AG04449 (cell line): ENCODE data around the gene AGAP3.

Experiments used
- CTCF ChIA-PET: fragments of 350-600 bp; formaldehyde crosslinking; extraction: SDS; loops from one replicate; lab custom pipeline; 2021; ENCODE audit warnings: antibody characterized with exemption; lab: Yijun Ruan, JAX
- POLR2A ChIA-PET: fragments of 400-600, 350-600 bp; formaldehyde crosslinking; extraction: SDS; loops from one replicate; lab custom pipeline; 2020; ENCODE audit warnings: antibody characterized with exemption, inconsistent platforms; lab: Yijun Ruan, JAX
- DNase-seq: peaks from one replicate; pipeline ENCODE4 v3.0.0-alpha.2; 2010; ENCODE audit warnings: low read depth, low spot score
- H3K4me3 ChIP-seq: 2 replicates; pipeline ENCODE4 v1.5.1; 2011; ENCODE audit warnings: low read depth, mild to moderate bottlenecking, control low read depth, low read length
- TF ChIP-seq, protein P1 (sequence below): IDR thresholded peaks from one replicate; pipeline ENCODE4 v1.5.1; 2011; ENCODE audit warnings: mild to moderate bottlenecking, moderate library complexity, low read length, control low read depth, inconsistent platforms; ENCODE audit not compliant: insufficient read depth; ENCODE audit errors: missing control alignments

The AGAP3 gene

DNA sequence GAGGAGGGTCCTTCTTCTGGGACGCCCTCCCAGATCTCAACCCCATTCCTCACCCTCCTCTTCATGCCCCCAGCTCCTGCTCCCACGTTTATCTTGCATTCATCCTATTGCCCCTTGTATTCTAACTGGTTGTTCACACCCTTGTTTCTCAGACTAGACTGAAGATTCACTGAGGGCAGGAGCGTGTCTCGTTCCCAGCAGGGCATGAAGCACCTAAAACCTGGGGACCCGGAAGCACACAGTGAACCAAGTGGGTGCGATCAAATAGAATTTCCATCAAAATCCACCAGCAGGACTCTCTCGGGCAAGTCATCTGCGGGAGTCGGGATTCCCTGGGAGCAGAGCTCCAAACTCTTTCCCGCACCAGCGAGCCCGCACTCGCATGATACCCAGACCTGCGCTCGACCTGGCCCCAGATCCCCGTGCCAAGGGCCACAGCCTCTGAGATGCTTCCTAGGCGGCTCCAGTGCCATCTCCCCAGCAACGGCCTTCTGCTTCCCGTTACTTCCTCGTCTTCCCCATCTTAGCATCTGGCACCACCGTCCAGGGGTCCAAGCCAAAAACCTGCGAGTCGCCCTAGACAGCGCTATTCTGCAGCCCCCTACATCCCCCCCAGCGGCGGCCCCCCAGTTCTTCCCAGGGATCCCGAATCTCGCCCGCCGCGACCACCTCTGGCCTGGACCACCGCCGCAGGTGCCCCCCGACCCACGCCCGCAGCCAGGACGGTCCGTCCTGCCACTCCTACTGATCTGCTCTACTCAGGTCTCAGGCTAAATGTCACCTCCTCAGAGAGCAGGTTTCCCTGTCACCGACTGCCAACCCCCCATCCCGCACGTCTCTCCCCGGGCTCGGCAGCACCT, 87.3 kb downstream of the AGAP3 start:
- POLR2A ChIA-PET, result no interaction called here

DNA sequence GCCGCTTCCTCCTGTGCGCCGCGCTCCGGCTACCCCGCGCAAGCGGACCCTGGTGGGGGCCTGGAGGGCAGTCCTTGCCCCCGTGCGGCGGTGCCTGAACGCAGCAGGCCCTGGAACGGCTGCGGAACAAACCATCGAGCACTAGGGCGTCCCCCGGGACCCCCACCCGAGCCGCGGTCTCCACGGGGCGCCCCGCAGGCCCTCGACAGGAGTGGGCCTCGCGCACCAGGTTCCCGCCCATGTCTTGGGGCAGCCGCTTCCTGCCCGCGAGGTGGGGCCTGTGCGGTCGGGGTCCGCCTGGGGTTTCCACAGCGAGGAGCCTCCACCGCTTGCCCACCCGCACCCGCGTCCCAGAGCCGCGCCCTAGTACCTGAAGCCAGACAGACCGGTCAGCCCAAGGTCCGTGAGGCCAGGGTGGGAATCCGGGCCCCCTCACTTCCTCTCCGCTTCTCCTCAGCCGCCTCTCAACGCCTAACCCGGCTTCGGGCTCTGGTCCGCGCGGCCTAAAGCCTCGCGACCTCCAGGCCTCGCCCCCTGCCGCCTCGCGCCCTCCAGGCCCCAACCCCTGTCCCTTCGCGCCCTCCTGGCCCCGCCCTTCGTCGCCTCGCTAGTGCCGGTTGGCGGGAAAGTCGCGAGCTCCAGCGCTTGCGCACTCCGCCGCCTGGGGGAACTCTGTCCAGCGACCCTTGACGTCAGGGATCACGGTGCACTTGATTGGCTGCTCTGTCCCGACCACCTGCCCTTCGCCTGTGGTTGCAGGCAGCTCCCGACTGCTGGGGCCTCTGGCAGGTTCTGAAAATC, 88.2 kb downstream of the AGAP3 start:
- no peak for DNase-seq
- H3K4me3 ChIP-seq, result no peak overlapping the region
- POLR2A ChIA-PET, result no interaction called here
- CTCF ChIA-PET, result interaction anchor here (1.0 to 4.2 kb wide), 7 partner anchors 8 to 112 kb away, joined by 3 to 19 read pairs (median 4); no protein-coding TSS in a partner anchor
- TF ChIP-seq, protein P1, sequence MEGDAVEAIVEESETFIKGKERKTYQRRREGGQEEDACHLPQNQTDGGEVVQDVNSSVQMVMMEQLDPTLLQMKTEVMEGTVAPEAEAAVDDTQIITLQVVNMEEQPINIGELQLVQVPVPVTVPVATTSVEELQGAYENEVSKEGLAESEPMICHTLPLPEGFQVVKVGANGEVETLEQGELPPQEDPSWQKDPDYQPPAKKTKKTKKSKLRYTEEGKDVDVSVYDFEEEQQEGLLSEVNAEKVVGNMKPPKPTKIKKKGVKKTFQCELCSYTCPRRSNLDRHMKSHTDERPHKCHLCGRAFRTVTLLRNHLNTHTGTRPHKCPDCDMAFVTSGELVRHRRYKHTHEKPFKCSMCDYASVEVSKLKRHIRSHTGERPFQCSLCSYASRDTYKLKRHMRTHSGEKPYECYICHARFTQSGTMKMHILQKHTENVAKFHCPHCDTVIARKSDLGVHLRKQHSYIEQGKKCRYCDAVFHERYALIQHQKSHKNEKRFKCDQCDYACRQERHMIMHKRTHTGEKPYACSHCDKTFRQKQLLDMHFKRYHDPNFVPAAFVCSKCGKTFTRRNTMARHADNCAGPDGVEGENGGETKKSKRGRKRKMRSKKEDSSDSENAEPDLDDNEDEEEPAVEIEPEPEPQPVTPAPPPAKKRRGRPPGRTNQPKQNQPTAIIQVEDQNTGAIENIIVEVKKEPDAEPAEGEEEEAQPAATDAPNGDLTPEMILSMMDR, result no peak

More for the DNA sequence above, 87.3 kb downstream of the AGAP3 start:
- H3K4me3 ChIP-seq, result no peak overlapping the region
- DNase-seq, result no peak
- TF ChIP-seq, protein P1, result no peak
- CTCF ChIA-PET, result interaction anchor here (0.6 to 1.3 kb wide), 10 partner anchors 9 to 211 kb away, joined by 3 to 8 read pairs (median 3); no protein-coding TSS in a partner anchor

DNA sequence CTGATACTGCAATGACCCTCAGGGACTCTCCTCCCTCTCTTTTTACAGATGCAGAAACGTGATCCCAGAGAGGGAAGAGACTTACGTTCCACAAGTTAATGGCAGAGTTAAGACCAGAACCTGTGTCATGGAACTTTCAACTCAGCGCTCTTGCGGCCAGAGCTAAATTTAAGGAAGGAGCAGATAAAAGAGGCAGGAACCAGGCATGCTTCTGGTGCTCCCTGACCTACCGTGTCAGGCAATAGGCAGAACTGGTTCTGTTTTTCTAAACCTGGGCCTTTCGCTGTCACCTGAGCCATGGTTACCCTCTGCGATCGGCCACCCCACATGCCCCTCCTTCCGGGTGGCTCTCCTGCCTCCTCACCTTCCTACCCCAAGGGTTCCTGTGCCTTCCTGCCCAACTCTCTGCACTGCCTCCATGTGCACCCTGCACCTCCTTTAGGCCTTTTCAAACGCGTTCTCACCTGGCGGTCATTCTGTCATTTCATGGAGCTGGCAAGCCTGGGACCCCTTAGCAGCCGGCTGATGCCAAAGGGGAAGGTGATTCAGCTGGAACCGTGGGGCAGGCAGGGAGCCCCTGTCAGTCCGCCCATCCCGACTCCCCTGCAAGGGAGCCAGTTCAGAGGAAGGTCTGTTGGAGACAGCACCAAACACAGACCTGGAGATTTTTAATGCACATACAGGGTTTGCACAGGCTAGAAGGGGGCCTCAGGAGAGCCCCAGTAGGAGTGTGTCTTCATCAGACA, 88.9 kb downstream of the AGAP3 start:
- TF ChIP-seq, protein P1, result no peak
- H3K4me3 ChIP-seq, result no peak overlapping the region
- POLR2A ChIA-PET, result no interaction called here
- CTCF ChIA-PET, result interaction anchor here (1.0 to 4.2 kb wide), 7 partner anchors 8 to 113 kb away, joined by 3 to 19 read pairs (median 4); no protein-coding TSS in a partner anchor
- no peak for DNase-seq

DNA sequence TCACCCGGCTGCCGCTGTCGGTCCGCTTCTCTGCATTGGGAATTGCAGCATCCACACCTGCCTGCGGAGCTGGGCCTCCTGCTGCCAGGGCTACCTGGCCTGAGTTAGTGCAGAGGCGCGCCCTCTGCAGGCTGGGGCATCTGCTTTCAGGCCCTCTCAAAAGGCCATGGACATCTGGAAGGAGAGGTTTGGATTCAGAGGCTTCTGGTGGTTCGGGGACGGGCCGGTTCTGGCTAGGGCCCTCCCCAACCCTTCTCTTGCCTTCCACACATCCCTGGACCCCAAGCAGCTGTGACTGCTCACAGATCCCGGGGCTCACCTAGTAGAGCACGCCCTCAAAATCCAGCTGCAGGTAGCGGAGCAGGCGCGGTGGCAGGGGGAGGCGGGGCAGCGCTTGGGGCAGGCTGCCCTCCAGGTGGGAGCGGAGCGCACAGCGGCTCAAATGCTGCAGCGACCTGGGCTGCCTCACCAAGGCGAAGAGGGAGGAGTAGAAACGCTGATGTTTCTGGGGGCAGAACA, 89.6 kb downstream of the AGAP3 start:
- ChIA-PET CTCF (interaction anchor here (1.1 to 4.2 kb wide), 6 partner anchors 9 to 213 kb away, joined by 4 to 19 read pairs (median 6); partner anchors contain the start of gene ASB10), POLR2A (no interaction called here)
- DNase-seq, result no peak
- TF ChIP-seq, protein P1, result no peak
- no peak overlapping the region for H3K4me3 ChIP-seq

DNA sequence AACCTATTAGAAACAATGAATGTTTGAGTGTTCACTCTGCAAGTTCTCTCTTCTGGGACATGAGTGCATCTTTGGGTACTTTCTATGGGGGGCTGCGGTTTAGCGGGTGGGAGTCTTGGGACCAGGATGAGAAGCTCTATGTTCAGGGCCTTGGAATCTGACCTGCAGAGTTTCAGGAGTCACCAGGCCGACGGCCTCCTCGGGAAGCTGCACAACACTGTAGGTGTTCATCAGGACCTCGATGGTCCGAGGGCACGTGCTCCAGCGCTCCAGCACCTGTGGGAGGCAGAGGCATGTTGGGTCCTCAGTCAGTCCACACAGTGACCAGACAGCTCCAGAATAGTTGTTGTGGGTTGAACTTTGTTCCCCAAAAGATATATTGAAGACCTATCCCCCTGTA, 90.1 kb downstream of the AGAP3 start:
- DNase-seq, result no peak
- no peak overlapping the region for H3K4me3 ChIP-seq
- TF ChIP-seq, protein P1, result no peak
- ChIA-PET CTCF (interaction anchor here (1.2 to 5.4 kb wide), 6 partner anchors 7 to 213 kb away, joined by 3 to 32 read pairs (median 6); partner anchors contain the start of genes ASB10 and GBX1), POLR2A (no interaction called here)
